H9 (cell line): ENCODE measurements around the gene MYCBP2. TPM values are rescaled to one million over a fixed set of nuclear protein-coding genes. Genes with fewer than 3 reads are reported as not detected.

ENCODE experiments used
- DNase-seq: peaks from one replicate; pipeline ENCODE4 v3.0.0-alpha.2; 2017
- H2AFZ ChIP-seq: one replicate; pipeline ENCODE4 v1.6.1; 2013; ENCODE audit warnings: mild to moderate bottlenecking, low read length, control low read depth, moderate library complexity
- H2AK5ac ChIP-seq: 2 replicates; pipeline ENCODE4 v1.6.1; 2013; ENCODE audit warnings: low read length, control low read depth, mixed read lengths; ENCODE audit not compliant: insufficient read length
- H2BK120ac ChIP-seq: one replicate; pipeline ENCODE4 v1.6.1; 2013; ENCODE audit warnings: low read depth, mild to moderate bottlenecking, low read length, control low read depth, inconsistent platforms; ENCODE audit not compliant: poor library complexity, severe bottlenecking
- H2BK12ac ChIP-seq: 2 replicates; pipeline ENCODE4 v1.6.1; 2013; ENCODE audit warnings: low read length, control low read depth, mixed read lengths, low read depth; ENCODE audit not compliant: insufficient read length
- H2BK15ac ChIP-seq: 2 replicates; pipeline ENCODE4 v1.6.1; 2013; ENCODE audit warnings: low read depth, low read length, control low read depth
- H2BK20ac ChIP-seq: one replicate; pipeline ENCODE4 v1.6.1; 2013; ENCODE audit warnings: low read depth, mild to moderate bottlenecking, low read length, control low read depth, inconsistent platforms; ENCODE audit not compliant: poor library complexity, severe bottlenecking
- H2BK5ac ChIP-seq: 2 replicates; pipeline ENCODE4 v1.6.1; 2013; ENCODE audit warnings: low read length, control low read depth, mixed read lengths; ENCODE audit not compliant: insufficient read length
- H3K14ac ChIP-seq: 2 replicates; pipeline ENCODE4 v1.6.1; 2013; ENCODE audit warnings: low read length, control low read depth; ENCODE audit not compliant: insufficient read depth
- H3K18ac ChIP-seq: 2 replicates; pipeline ENCODE4 v1.6.1; 2013; ENCODE audit warnings: low read depth, mild to moderate bottlenecking, mixed read lengths, low read length, control low read depth; ENCODE audit not compliant: insufficient read length
- H3K23ac ChIP-seq: 2 replicates; pipeline ENCODE4 v1.6.1; 2013; ENCODE audit warnings: low read length, control low read depth, mixed read lengths, low read depth; ENCODE audit not compliant: insufficient read length
- H3K23me2 ChIP-seq: 2 replicates; pipeline ENCODE4 v1.6.1; 2013; ENCODE audit warnings: low read depth, mild to moderate bottlenecking, mixed read lengths, low read length, control low read depth; ENCODE audit not compliant: insufficient read length, poor library complexity, severe bottlenecking
- H3K27ac ChIP-seq: 2 replicates; pipeline ENCODE4 v1.5.1; 2013; ENCODE audit warnings: low read length, control low read depth, mixed read lengths, low read depth; ENCODE audit not compliant: insufficient read length
- H3K27me3 ChIP-seq: 2 replicates; pipeline ENCODE4 v1.6.1; 2013; ENCODE audit warnings: low read length, control low read depth, inconsistent platforms; ENCODE audit not compliant: insufficient read depth
- H3K4ac ChIP-seq: 2 replicates; pipeline ENCODE4 v1.6.1; 2013; ENCODE audit warnings: low read depth, mild to moderate bottlenecking, control low read depth, inconsistent platforms, low read length, moderate library complexity
- H3K4me1 ChIP-seq: 2 replicates; pipeline ENCODE4 v1.6.1; 2013; ENCODE audit warnings: low read length, control low read depth, inconsistent platforms; ENCODE audit not compliant: insufficient read depth
- H3K4me2 ChIP-seq: 2 replicates; pipeline ENCODE4 v1.6.1; 2013; ENCODE audit warnings: low read length, control low read depth, mixed read lengths; ENCODE audit not compliant: insufficient read length, insufficient read depth
- H3K56ac ChIP-seq: 2 replicates; pipeline ENCODE4 v1.6.1; 2013; ENCODE audit warnings: low read depth, mild to moderate bottlenecking, mixed read lengths, low read length, control low read depth; ENCODE audit not compliant: insufficient read length
- H3K79me1 ChIP-seq: 2 replicates; pipeline ENCODE4 v1.6.1; 2013; ENCODE audit warnings: low read depth, mild to moderate bottlenecking, moderate library complexity, low read length, control low read depth, inconsistent platforms; ENCODE audit not compliant: insufficient read depth, poor library complexity, severe bottlenecking
- H3K79me2 ChIP-seq: 2 replicates; pipeline ENCODE4 v1.6.1; 2013; ENCODE audit warnings: low read length, control low read depth, inconsistent platforms; ENCODE audit not compliant: insufficient read depth
- H3K9ac ChIP-seq: 2 replicates; pipeline ENCODE4 v1.6.1; 2013; ENCODE audit warnings: low read length, control low read depth, mixed read lengths; ENCODE audit not compliant: insufficient read length; ENCODE audit errors: extremely low read depth
- H3K9me3 ChIP-seq: one replicate; pipeline ENCODE4 v1.6.1; 2013; ENCODE audit warnings: low read depth, low read length, inconsistent platforms; ENCODE audit not compliant: control insufficient read depth
- H3T11ph ChIP-seq: one replicate; pipeline ENCODE4 v1.6.1; 2013; ENCODE audit warnings: mild to moderate bottlenecking, low read length, control low read depth, inconsistent platforms
- H4K20me1 ChIP-seq: one replicate; pipeline ENCODE4 v1.6.1; 2013; ENCODE audit not compliant: control insufficient read depth, insufficient read length, insufficient read depth
- H4K5ac ChIP-seq: 2 replicates; pipeline ENCODE4 v1.6.1; 2013; ENCODE audit warnings: low read depth, mild to moderate bottlenecking, mixed read lengths, low read length, control low read depth; ENCODE audit not compliant: insufficient read length
- H4K8ac ChIP-seq: replicated peaks from 2 replicates; pipeline ENCODE4 v1.6.1; 2013; ENCODE audit warnings: low read length, control low read depth, mixed read lengths, low read depth; ENCODE audit not compliant: insufficient read length
- H4K91ac ChIP-seq: 2 replicates; pipeline ENCODE4 v1.6.1; 2013; ENCODE audit warnings: low read depth, mild to moderate bottlenecking, moderate library complexity, mixed read lengths, low read length, control low read depth; ENCODE audit not compliant: insufficient read length
- H3K27ac Mint-ChIP-seq, 3 experiments: 2 replicates in 2 of 3; 3 replicates in 1 of 3; pipeline ENCODE4 v1.8.0; 2020 to 2021; ENCODE audit warnings: mixed read lengths in 3 of 3, mild to moderate bottlenecking in 1 of 3, moderate library complexity in 1 of 3
- H3K27me3 Mint-ChIP-seq: 2 replicates; pipeline ENCODE4 v1.8.0; 2021; ENCODE audit warnings: low read depth, mild to moderate bottlenecking, moderate library complexity, mixed read lengths
- H3K36me3 Mint-ChIP-seq, 3 experiments: 2 replicates in 2 of 3; 3 replicates in 1 of 3; pipeline ENCODE4 v1.8.0; 2020 to 2021; ENCODE audit warnings: low read depth in 3 of 3, mixed read lengths in 3 of 3; ENCODE audit not compliant: insufficient read depth in 1 of 3
- H3K4me1 Mint-ChIP-seq, 2 experiments: 2 replicates each; pipeline ENCODE4 v1.8.0; 2020; ENCODE audit warnings: mixed read lengths in 2 of 2
- H3K4me3 Mint-ChIP-seq, 2 experiments: 2 replicates in 1 of 2; 3 replicates in 1 of 2; pipeline ENCODE4 v1.8.0; 2020 to 2021; ENCODE audit warnings: mild to moderate bottlenecking in 2 of 2, mixed read lengths in 2 of 2, moderate library complexity in 1 of 2
- H3K9me3 Mint-ChIP-seq, 2 experiments: 2 replicates in 1 of 2; 3 replicates in 1 of 2; pipeline ENCODE4 v1.8.0; 2020; ENCODE audit warnings: mild to moderate bottlenecking in 2 of 2, mixed read lengths in 2 of 2, moderate library complexity in 1 of 2
- CTCF ChIP-seq: fragments of 200-600 bp; sonication (generic); conservative IDR thresholded peaks from 3 replicates; pipeline ENCODE4 v1.8.0; 2021; ENCODE audit warnings: antibody characterized with exemption, mild to moderate bottlenecking
- WGBS: extraction: QIAGEN DNeasy Blood & Tissue Kit; methylation state at CpG from one replicate; pipeline ENCODE4 v1.1.7; 2013; ENCODE audit warnings: missing lambda C conversion rate, low lambda C conversion rate, mixed read lengths; ENCODE audit not compliant: insufficient read length; ENCODE audit errors: extremely low coverage; 5-methylcytosine and 5-hydroxymethylcytosine counted together
- total RNA-seq: library from RNA; stranded (reverse); gene quantifications from 2 replicates; pipeline ENCODE4 v1.2.1, GENCODE V29; 2021

MYCBP2 gene
- total RNA-seq, 1 experiment from 2014 or later = 32.0 TPM

GRCh38 chr13:77285098-77285497, 41.8 kb downstream of the MYCBP2 start:
- no peak overlapping the region for H2BK12ac ChIP-seq
- H3K4me1 Mint-ChIP-seq = peaks cover 15 to 17% of the 10 kb centered on the region in 2 experiments
- no peak overlapping the region for H2BK120ac ChIP-seq
- no peak for DNase-seq
- no peaks in the 10 kb centered on the region; the same call in 1 of the 2 replicates for H3K4me1 ChIP-seq
- no peak overlapping the region for H4K8ac ChIP-seq
- no peak overlapping the region for H3K27ac ChIP-seq
- no peak overlapping the region for H3T11ph ChIP-seq
- H2AK5ac ChIP-seq = no peak overlapping the region
- H4K91ac ChIP-seq = no peak overlapping the region
- no peaks in the 10 kb centered on the region for H3K79me2 ChIP-seq
- TF ChIP-seq CTCF = no peak
- H2BK5ac ChIP-seq = no peak overlapping the region
- H3K23ac ChIP-seq = no peak overlapping the region
- peaks cover 0 to 5% (median 0%) of the 10 kb centered on the region in 3 experiments; a peak in 3 of 7 replicates for H3K36me3 Mint-ChIP-seq
- H3K27me3 ChIP-seq = no peaks in the 10 kb centered on the region
- H3K23me2 ChIP-seq = no peaks in the 10 kb centered on the region
- no peak overlapping the region for H4K5ac ChIP-seq
- no peak overlapping the region for H2AFZ ChIP-seq
- H3K9me3 Mint-ChIP-seq = no peaks in the 10 kb centered on the region; a peak in 1 of 5 replicates
- no peak overlapping the region for H3K56ac ChIP-seq
- H3K18ac ChIP-seq = no peak overlapping the region
- no CpG with 5 or more reads among the region's 1 CpG for WGBS
- H3K9ac ChIP-seq = no peak overlapping the region
- no peak overlapping the region for H2BK20ac ChIP-seq
- H4K20me1 ChIP-seq = no peaks in the 10 kb centered on the region
- 0 out of 7 replicates have a peak overlapping the region, but pooled peaks of 1 of the 3 experiments have one; percentile 71 for H3K27ac Mint-ChIP-seq
- no peaks in the 10 kb centered on the region for H3K9me3 ChIP-seq
- no peaks in the 10 kb centered on the region for H3K27me3 Mint-ChIP-seq
- H2BK15ac ChIP-seq = no peak overlapping the region
- H3K4ac ChIP-seq = no peak overlapping the region
- no peaks in the 10 kb centered on the region for H3K79me1 ChIP-seq
- H3K4me2 ChIP-seq = no peak overlapping the region
- H3K4me3 Mint-ChIP-seq = no peak overlapping the region
- H3K14ac ChIP-seq = no peak overlapping the region
